K562 (cell line): ENCODE measurements around the gene LAGE3. TPM values are rescaled to one million over a fixed set of nuclear protein-coding genes. Genes with fewer than 3 reads are reported as not detected.

Source experiments
- ARID2 ChIP-seq: fragments of 450-650 bp; IDR thresholded peaks from 2 replicates; pipeline ENCODE4 v1.6.1; 2017; ENCODE audit warnings: antibody characterized with exemption, mild to moderate bottlenecking
- HSF4 ChIP-seq: fragments of 250-450 bp; sonication (Bioruptor Pico); IDR thresholded peaks from 2 replicates; pipeline ENCODE4 v2.1.2; 2022; ENCODE audit warnings: mild to moderate bottlenecking, moderate library complexity, borderline replicate concordance
- POU5F1 ChIP-seq: fragments of 150-350 bp; IDR thresholded peaks from 2 replicates; pipeline ENCODE4 v1.6.1; 2014; ENCODE audit warnings: borderline replicate concordance, low read length, low read depth, mild to moderate bottlenecking; ENCODE audit not compliant: partially characterized antibody
- RBBP5 ChIP-seq: fragments of 200-600 bp; sonication (generic); IDR thresholded peaks from 2 replicates; pipeline ENCODE4 v1.6.1; 2012; ENCODE audit warnings: borderline replicate concordance, mild to moderate bottlenecking, low read length, control low read depth, inconsistent platforms; ENCODE audit not compliant: insufficient read depth, poor library complexity, severe bottlenecking
- STAG1 ChIP-seq: sonication (generic); formaldehyde crosslinking; IDR thresholded peaks from 2 replicates; pipeline ENCODE4 v1.5.0; 2020; ENCODE audit warnings: missing genetic modification reagents, borderline replicate concordance
- ZNF398 ChIP-seq: fragments of 250-450 bp; sonication (Bioruptor Pico); IDR thresholded peaks from 2 replicates; pipeline ENCODE4 v1.8.0; 2021; ENCODE audit warnings: moderate library complexity, mild to moderate bottlenecking, inconsistent platforms
- polyA plus RNA-seq, 8 experiments: library from polyadenylated mRNA; depleted of rRNA in 4 of 8; stranded (reverse) in 5 of 8; unstranded in 3 of 8; fragments of >200 nt; fragmentation: Nextera tagmentation in 2 of 8; fragmentation: Illumina TruSeq in 1 of 8; extraction: Ambion mirVana in 2 of 8; extraction: Trizol in 1 of 8; gene quantifications; 2 replicates each; pipeline versions ENCODE4 v1.2.1 to v1.2.3, GENCODE V29; 2011 to 2014; ENCODE audit warnings: inconsistent platforms in 1 of 8, missing spikeins in 1 of 8
- total RNA-seq, 7 experiments: library from RNA; depleted of rRNA in 6 of 7; stranded (reverse); fragments of >200 nt in 6 of 7; fragmentation: Illumina TruSeq in 2 of 7; extraction: Trizol in 2 of 7; gene quantifications; 2 replicates each; pipeline versions ENCODE4 v1.2.1 to v1.2.3, GENCODE V29; 2011 to 2021; ENCODE audit warnings: low replicate concordance in 1 of 7
- TF ChIP-seq, protein P1 (sequence below): conservative IDR thresholded peaks from 2 replicates; pipeline ENCODE4 v1.6.1; 2011; ENCODE audit warnings: low read depth, mild to moderate bottlenecking, low read length; ENCODE audit not compliant: control insufficient read depth
- TF ChIP-seq, protein P2 (sequence below): sonication (generic); formaldehyde crosslinking; IDR thresholded peaks from 2 replicates; pipeline ENCODE4 v1.8.0; 2022; ENCODE audit warnings: mild to moderate bottlenecking, missing genetic modification reagents
- TF ChIP-seq, protein P3 (sequence below), 2 experiments: fragments of 450-650 bp; IDR thresholded peaks; 2 replicates each; pipeline ENCODE4 v1.6.1; 2018; ENCODE audit warnings: mild to moderate bottlenecking in 2 of 2, low read depth in 1 of 2; ENCODE audit not compliant: partially characterized antibody in 2 of 2

Gene LAGE3
- total and polyA plus RNA-seq, 9 of the 15 experiments (the other 6 are each of a cell fraction or from before 2014, with no cell fraction given), result 28.2 to 125 (median 35.8) TPM

- no peak for TF ChIP-seq ZNF398
- no peak for TF ChIP-seq HSF4 (CRISPR knock-in tag)
- TF ChIP-seq ARID2, result no peak
- TF ChIP-seq, protein P1, sequence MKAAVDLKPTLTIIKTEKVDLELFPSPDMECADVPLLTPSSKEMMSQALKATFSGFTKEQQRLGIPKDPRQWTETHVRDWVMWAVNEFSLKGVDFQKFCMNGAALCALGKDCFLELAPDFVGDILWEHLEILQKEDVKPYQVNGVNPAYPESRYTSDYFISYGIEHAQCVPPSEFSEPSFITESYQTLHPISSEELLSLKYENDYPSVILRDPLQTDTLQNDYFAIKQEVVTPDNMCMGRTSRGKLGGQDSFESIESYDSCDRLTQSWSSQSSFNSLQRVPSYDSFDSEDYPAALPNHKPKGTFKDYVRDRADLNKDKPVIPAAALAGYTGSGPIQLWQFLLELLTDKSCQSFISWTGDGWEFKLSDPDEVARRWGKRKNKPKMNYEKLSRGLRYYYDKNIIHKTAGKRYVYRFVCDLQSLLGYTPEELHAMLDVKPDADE, result peak; percentile 60; the same call in 1 of the 2 replicates
- no peak for TF ChIP-seq STAG1 (CRISPR knock-in tag)
- TF ChIP-seq, protein P2, sequence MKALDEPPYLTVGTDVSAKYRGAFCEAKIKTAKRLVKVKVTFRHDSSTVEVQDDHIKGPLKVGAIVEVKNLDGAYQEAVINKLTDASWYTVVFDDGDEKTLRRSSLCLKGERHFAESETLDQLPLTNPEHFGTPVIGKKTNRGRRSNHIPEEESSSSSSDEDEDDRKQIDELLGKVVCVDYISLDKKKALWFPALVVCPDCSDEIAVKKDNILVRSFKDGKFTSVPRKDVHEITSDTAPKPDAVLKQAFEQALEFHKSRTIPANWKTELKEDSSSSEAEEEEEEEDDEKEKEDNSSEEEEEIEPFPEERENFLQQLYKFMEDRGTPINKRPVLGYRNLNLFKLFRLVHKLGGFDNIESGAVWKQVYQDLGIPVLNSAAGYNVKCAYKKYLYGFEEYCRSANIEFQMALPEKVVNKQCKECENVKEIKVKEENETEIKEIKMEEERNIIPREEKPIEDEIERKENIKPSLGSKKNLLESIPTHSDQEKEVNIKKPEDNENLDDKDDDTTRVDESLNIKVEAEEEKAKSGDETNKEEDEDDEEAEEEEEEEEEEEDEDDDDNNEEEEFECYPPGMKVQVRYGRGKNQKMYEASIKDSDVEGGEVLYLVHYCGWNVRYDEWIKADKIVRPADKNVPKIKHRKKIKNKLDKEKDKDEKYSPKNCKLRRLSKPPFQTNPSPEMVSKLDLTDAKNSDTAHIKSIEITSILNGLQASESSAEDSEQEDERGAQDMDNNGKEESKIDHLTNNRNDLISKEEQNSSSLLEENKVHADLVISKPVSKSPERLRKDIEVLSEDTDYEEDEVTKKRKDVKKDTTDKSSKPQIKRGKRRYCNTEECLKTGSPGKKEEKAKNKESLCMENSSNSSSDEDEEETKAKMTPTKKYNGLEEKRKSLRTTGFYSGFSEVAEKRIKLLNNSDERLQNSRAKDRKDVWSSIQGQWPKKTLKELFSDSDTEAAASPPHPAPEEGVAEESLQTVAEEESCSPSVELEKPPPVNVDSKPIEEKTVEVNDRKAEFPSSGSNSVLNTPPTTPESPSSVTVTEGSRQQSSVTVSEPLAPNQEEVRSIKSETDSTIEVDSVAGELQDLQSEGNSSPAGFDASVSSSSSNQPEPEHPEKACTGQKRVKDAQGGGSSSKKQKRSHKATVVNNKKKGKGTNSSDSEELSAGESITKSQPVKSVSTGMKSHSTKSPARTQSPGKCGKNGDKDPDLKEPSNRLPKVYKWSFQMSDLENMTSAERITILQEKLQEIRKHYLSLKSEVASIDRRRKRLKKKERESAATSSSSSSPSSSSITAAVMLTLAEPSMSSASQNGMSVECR, result no peak; the same call in 1 of the 2 replicates
- TF ChIP-seq RBBP5, result no peak
- TF ChIP-seq POU5F1, result no peak
- TF ChIP-seq, protein P3, sequence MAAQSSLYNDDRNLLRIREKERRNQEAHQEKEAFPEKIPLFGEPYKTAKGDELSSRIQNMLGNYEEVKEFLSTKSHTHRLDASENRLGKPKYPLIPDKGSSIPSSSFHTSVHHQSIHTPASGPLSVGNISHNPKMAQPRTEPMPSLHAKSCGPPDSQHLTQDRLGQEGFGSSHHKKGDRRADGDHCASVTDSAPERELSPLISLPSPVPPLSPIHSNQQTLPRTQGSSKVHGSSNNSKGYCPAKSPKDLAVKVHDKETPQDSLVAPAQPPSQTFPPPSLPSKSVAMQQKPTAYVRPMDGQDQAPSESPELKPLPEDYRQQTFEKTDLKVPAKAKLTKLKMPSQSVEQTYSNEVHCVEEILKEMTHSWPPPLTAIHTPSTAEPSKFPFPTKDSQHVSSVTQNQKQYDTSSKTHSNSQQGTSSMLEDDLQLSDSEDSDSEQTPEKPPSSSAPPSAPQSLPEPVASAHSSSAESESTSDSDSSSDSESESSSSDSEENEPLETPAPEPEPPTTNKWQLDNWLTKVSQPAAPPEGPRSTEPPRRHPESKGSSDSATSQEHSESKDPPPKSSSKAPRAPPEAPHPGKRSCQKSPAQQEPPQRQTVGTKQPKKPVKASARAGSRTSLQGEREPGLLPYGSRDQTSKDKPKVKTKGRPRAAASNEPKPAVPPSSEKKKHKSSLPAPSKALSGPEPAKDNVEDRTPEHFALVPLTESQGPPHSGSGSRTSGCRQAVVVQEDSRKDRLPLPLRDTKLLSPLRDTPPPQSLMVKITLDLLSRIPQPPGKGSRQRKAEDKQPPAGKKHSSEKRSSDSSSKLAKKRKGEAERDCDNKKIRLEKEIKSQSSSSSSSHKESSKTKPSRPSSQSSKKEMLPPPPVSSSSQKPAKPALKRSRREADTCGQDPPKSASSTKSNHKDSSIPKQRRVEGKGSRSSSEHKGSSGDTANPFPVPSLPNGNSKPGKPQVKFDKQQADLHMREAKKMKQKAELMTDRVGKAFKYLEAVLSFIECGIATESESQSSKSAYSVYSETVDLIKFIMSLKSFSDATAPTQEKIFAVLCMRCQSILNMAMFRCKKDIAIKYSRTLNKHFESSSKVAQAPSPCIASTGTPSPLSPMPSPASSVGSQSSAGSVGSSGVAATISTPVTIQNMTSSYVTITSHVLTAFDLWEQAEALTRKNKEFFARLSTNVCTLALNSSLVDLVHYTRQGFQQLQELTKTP (IDR thresholded peaks at IDR 0.05; ENCODE audit: low read depth in 1 of 2, partially characterized antibody in 2 of 2), result no peak
These were observed 20.7 kb downstream of the LAGE3 start, which contains the start of gene PLXNA3 (continued) for GRCh38 chrX:154458116-154458953.
